Tibial nerve (tissue), 3 donors: ENCODE measurements around the gene CNIH4.

Source experiments
- POLR2A ChIP-seq, 2 donors: fragments of 450-650 bp; IDR thresholded peaks; one replicate each; pipeline ENCODE4 v1.6.1; 2017; ENCODE audit warnings: antibody characterized with exemption in 2 of 2, mild to moderate bottlenecking in 2 of 2, moderate library complexity in 2 of 2
- TF ChIP-seq, protein P1 (sequence below), 5 experiments: fragments of 200-600 bp in 3 of 5; fragments of 450-650 bp in 2 of 5; sonication (generic) in 3 of 5; IDR thresholded peaks; one replicate each; pipeline ENCODE4 v1.5.1; 2016 to 2019; ENCODE audit warnings: antibody characterized with exemption in 5 of 5, mild to moderate bottlenecking in 3 of 5, moderate library complexity in 2 of 5

DNA sequence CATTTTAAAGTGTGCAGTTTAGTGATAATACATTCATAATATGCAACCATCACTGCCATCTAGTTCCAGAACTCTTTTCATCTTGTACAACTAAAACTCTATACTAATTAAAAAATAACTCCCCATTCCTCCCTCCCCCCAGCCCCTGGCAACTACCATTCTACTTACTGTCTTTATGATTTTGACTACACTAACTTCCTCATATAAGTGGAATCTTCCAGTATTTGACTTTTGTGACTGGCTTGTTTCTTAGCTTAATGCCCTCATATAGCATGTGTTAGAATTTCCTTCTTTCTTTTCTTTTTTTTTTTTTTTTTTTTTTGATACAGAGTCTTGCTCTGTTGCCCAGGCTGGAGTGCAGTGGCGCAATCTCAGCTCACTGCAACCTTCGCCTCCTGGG is 25.4 kb upstream of the CNIH4 start:
- TF ChIP-seq, protein P1, sequence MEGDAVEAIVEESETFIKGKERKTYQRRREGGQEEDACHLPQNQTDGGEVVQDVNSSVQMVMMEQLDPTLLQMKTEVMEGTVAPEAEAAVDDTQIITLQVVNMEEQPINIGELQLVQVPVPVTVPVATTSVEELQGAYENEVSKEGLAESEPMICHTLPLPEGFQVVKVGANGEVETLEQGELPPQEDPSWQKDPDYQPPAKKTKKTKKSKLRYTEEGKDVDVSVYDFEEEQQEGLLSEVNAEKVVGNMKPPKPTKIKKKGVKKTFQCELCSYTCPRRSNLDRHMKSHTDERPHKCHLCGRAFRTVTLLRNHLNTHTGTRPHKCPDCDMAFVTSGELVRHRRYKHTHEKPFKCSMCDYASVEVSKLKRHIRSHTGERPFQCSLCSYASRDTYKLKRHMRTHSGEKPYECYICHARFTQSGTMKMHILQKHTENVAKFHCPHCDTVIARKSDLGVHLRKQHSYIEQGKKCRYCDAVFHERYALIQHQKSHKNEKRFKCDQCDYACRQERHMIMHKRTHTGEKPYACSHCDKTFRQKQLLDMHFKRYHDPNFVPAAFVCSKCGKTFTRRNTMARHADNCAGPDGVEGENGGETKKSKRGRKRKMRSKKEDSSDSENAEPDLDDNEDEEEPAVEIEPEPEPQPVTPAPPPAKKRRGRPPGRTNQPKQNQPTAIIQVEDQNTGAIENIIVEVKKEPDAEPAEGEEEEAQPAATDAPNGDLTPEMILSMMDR (IDR thresholded peaks at IDR 0.05), result no peak
- no peak for TF ChIP-seq POLR2A (IDR thresholded peaks at IDR 0.05)
